ENCODE data around the gene NCBP3. TPM values are rescaled to one million over a fixed set of nuclear protein-coding genes. Genes with fewer than 3 reads are reported as not detected.
A peak's percentile ranks its signal among the peaks of the same experiment; 100 is the strongest.

The NCBP3 gene
- total RNA-seq, 1 experiment from 2014 or later = 28.1 TPM

DNA sequence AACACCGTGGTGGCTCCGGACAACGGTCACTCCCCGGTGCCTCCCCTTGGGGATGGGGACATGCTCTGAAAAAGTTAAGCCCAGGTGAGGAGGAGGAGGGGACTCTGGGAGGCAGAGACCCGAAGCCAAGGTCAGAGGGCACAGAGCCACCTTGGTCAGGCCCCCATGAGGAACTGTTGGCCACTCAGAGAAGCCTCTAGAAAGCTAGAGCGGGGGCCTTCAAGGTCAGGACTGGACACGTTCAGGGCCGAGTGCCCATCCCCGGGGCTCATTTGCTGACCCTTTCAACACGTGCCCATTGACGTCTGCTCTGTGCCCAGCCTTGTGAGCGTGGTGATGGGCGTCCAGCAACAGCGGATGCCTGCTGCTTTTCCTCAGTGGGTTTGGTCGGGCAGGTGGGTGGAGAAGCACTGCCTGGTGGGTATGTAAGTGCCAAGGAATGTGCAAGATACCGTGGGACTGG lies 84.1 kb downstream of the NCBP3 start:
- H3K27ac ChIP-seq (ENCODE audit: low read length) = no peak overlapping the region
- H3K27me3 ChIP-seq (ENCODE audit: control insufficient read depth, insufficient read depth, low read length) = no peaks in the 10 kb centered on the region
- ATAC-seq (no peak), DNase-seq (ENCODE audit: low read depth, low spot score) (no peak)
- no peaks in the 10 kb centered on the region for H3K4me1 ChIP-seq (ENCODE audit: control insufficient read depth, insufficient read depth, low read length)
- H3K36me3 ChIP-seq (ENCODE audit: control insufficient read depth, insufficient read depth, low read length) = no peaks in the 10 kb centered on the region
- no peak overlapping the region for H3K4me3 ChIP-seq (ENCODE audit: low read depth in 2 of 2, low read length in 2 of 2)
- intact Hi-C loops (cut with micrococcal nuclease; ENCODE audit: unreplicated experiment) = no loop called here
- in situ Hi-C loops (cut with HindIII; ENCODE audit: low pct_unique_long_range_greater_than_20kb, low sequenced_read_pairs) = no loop called here
- H3K9me3 ChIP-seq (ENCODE audit: control insufficient read depth, insufficient read depth, low read depth, low read length) = peaks cover 6% of the 10 kb centered on the region; the same call in 1 of the 2 replicates
- TF ChIP-seq POLR2AphosphoS5 (IDR thresholded peaks at IDR 0.05; ENCODE audit: low read depth, low read length) (no peak), SIN3A (IDR thresholded peaks at IDR 0.05; ENCODE audit: borderline replicate concordance, insufficient read depth, low read depth, low read length) (no peak), REST (IDR thresholded peaks at IDR 0.05; ENCODE audit: insufficient read depth in 1 of 2, low read depth in 2 of 2, low read length in 1 of 2) (no peak), TCF7L2 (IDR thresholded peaks at IDR 0.05; ENCODE audit: low read depth, low read length) (no peak)
- TF ChIP-seq, protein P1, sequence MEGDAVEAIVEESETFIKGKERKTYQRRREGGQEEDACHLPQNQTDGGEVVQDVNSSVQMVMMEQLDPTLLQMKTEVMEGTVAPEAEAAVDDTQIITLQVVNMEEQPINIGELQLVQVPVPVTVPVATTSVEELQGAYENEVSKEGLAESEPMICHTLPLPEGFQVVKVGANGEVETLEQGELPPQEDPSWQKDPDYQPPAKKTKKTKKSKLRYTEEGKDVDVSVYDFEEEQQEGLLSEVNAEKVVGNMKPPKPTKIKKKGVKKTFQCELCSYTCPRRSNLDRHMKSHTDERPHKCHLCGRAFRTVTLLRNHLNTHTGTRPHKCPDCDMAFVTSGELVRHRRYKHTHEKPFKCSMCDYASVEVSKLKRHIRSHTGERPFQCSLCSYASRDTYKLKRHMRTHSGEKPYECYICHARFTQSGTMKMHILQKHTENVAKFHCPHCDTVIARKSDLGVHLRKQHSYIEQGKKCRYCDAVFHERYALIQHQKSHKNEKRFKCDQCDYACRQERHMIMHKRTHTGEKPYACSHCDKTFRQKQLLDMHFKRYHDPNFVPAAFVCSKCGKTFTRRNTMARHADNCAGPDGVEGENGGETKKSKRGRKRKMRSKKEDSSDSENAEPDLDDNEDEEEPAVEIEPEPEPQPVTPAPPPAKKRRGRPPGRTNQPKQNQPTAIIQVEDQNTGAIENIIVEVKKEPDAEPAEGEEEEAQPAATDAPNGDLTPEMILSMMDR (IDR thresholded peaks at IDR 0.05) = no peak
- BruUV-seq (replicated peaks) = no TSS peak
- ChIA-PET POLR2A (no interaction called here), CTCF (no interaction called here)

- BruUV-seq (replicated peaks) = no TSS peak
- TF ChIP-seq, protein P1 (IDR thresholded peaks at IDR 0.05) = no peak
- TF ChIP-seq REST (IDR thresholded peaks at IDR 0.05; ENCODE audit: insufficient read depth in 1 of 2, low read depth in 2 of 2, low read length in 1 of 2) = no peak
- H3K9me3 ChIP-seq (ENCODE audit: control insufficient read depth, insufficient read depth, low read depth, low read length) = peaks cover 6% of the 10 kb centered on the region; the same call in 1 of the 2 replicates
- ATAC-seq (0 out of 2 replicates have a peak, but pooled peaks have one; percentile 9), DNase-seq (ENCODE audit: low read depth, low spot score) (no peak)
- no peak overlapping the region for H3K4me3 ChIP-seq (ENCODE audit: low read depth in 2 of 2, low read length in 2 of 2)
- intact Hi-C loops (cut with micrococcal nuclease; ENCODE audit: unreplicated experiment) (no loop called here), in situ Hi-C loops (cut with HindIII; ENCODE audit: low pct_unique_long_range_greater_than_20kb, low sequenced_read_pairs) (no loop called here)
- ChIA-PET CTCF (no interaction called here), POLR2A (interaction anchor here (0.6 kb wide), 1 partner anchor 45 kb away, joined by 9 read pairs; no protein-coding TSS in a partner anchor)
- H3K27me3 ChIP-seq (ENCODE audit: control insufficient read depth, insufficient read depth, low read length) = no peaks in the 10 kb centered on the region
- H3K4me1 ChIP-seq (ENCODE audit: control insufficient read depth, insufficient read depth, low read length) = no peaks in the 10 kb centered on the region
- no peak overlapping the region for H3K27ac ChIP-seq (ENCODE audit: low read length)
- no peaks in the 10 kb centered on the region for H3K36me3 ChIP-seq (ENCODE audit: control insufficient read depth, insufficient read depth, low read length)
Measured at GRCh38 chr17:3761036-3761917, 84.8 kb downstream of the NCBP3 start.

All from Panc1 (cell line).